ENCODE data around the gene SLC2A14.
"Not testable (repeated sequence)": the region's sequence is repeated elsewhere in the genome, so short reads cannot be mapped to it uniquely, and the experiment has no call there.

SLC2A14 gene

GRCh38 chr12:7872566-7873319 is at the start of gene SLC2A14:
TSS of gene SLC2A14 (minus strand) at chr12:7872915. CDS start at chr12:7869880, 3,035 bp downstream.
- no peak for DNase-seq (ENCODE audit: low read depth)

- not testable (repeated sequence) for DNase-seq (ENCODE audit: low read depth)
Observed at GRCh38 chr12:7921181-7921580, 48.5 kb upstream of the SLC2A14 start.

GRCh38 chr12:7918268-7918590 is 45.5 kb upstream of the SLC2A14 start:
- not testable (repeated sequence) for DNase-seq (ENCODE audit: low read depth)

- no peak for DNase-seq (ENCODE audit: low read depth)
Observed at GRCh38 chr12:7917392-7918267, 44.9 kb upstream of the SLC2A14 start.

GRCh38 chr12:7916936-7917335 is 44.2 kb upstream of the SLC2A14 start:
- no peak for DNase-seq (ENCODE audit: low read depth)

- no peak for DNase-seq (ENCODE audit: low read depth)
Observed at GRCh38 chr12:7915661-7916403, 43.1 kb upstream of the SLC2A14 start.

- not testable (repeated sequence) for DNase-seq (ENCODE audit: low read depth)
Observed at GRCh38 chr12:7910106-7910505, 37.4 kb upstream of the SLC2A14 start.

GRCh38 chr12:7907009-7907408 is 34.3 kb upstream of the SLC2A14 start:
- peak; percentile 17 for DNase-seq (ENCODE audit: low read depth)

- DNase-seq (ENCODE audit: low read depth): not testable (repeated sequence)
Observed at GRCh38 chr12:7906303-7906702, 33.6 kb upstream of the SLC2A14 start.

GRCh38 chr12:7905600-7906125 is 32.9 kb upstream of the SLC2A14 start:
- DNase-seq (ENCODE audit: low read depth): not testable (repeated sequence)

GRCh38 chr12:7905071-7905470 is 32.4 kb upstream of the SLC2A14 start:
- no peak for DNase-seq (ENCODE audit: low read depth)

GRCh38 chr12:7902416-7902815 is 29.7 kb upstream of the SLC2A14 start:
- DNase-seq (ENCODE audit: low read depth): not testable (repeated sequence)

GRCh38 chr12:7899755-7900154 is 27.0 kb upstream of the SLC2A14 start:
- no peak for DNase-seq (ENCODE audit: low read depth)

- not testable (repeated sequence) for DNase-seq (ENCODE audit: low read depth)
Observed at GRCh38 chr12:7896726-7897125, 24.0 kb upstream of the SLC2A14 start.

- no peak for DNase-seq (ENCODE audit: low read depth)
Observed at GRCh38 chr12:7892186-7892980, 19.7 kb upstream of the SLC2A14 start.

GRCh38 chr12:7884689-7885088 is 12.0 kb upstream of the SLC2A14 start:
- no peak for DNase-seq (ENCODE audit: low read depth)

- DNase-seq (ENCODE audit: low read depth): not testable (repeated sequence)
Observed at GRCh38 chr12:7881736-7882120, 9.0 kb upstream of the SLC2A14 start.

GRCh38 chr12:7880952-7881735 is 8.4 kb upstream of the SLC2A14 start:
- DNase-seq (ENCODE audit: low read depth): not testable (repeated sequence)

GRCh38 chr12:7879246-7879645 is 6.5 kb upstream of the SLC2A14 start:
- no peak for DNase-seq (ENCODE audit: low read depth)

- no peak for DNase-seq (ENCODE audit: low read depth)
Observed at GRCh38 chr12:7877420-7877819, 4.7 kb upstream of the SLC2A14 start.

GRCh38 chr12:7870335-7870734 is 2.4 kb downstream of the SLC2A14 start:
- no peak for DNase-seq (ENCODE audit: low read depth)

Data from stimulated activated CD8-positive, alpha-beta memory T cell treated with anti-CD3 and anti-CD28 coated beads, Interleukin-12 subunit alpha, Interleukin-12 subunit beta, amount 100 ng/mL, for 1 hour (primary cell).